Osteoblast (primary cell): Measurements from ENCODE around the gene NLGN4X. TPM values are rescaled to one million over a fixed set of nuclear protein-coding genes. Genes with fewer than 3 reads are reported as not detected.

Source experiments
- DNase-seq: peaks from one replicate; pipeline ENCODE4 v3.0.0; 2011; ENCODE audit warnings: low spot score, mixed read lengths; ENCODE audit not compliant: insufficient read length; ENCODE audit errors: missing footprints
- H2AFZ ChIP-seq: 2 replicates; pipeline ENCODE4 v1.6.0; 2011; ENCODE audit warnings: mild to moderate bottlenecking, low read length
- H3K27ac ChIP-seq: 2 replicates; pipeline ENCODE4 v1.5.1; 2011; ENCODE audit warnings: mild to moderate bottlenecking, low read depth, low read length, moderate library complexity
- H3K27me3 ChIP-seq: 2 replicates; pipeline ENCODE4 v1.6.0; 2012; ENCODE audit warnings: mild to moderate bottlenecking, control low read depth, inconsistent platforms, low read length, moderate library complexity; ENCODE audit not compliant: insufficient read depth
- H3K36me3 ChIP-seq: 2 replicates; pipeline ENCODE4 v1.5.1; 2011; ENCODE audit warnings: mild to moderate bottlenecking, low read length, control low read depth, moderate library complexity; ENCODE audit not compliant: insufficient read depth
- H3K4me1 ChIP-seq: 2 replicates; pipeline ENCODE4 v1.5.1; 2011; ENCODE audit warnings: mild to moderate bottlenecking, low read length, control low read depth, moderate library complexity; ENCODE audit not compliant: insufficient read depth
- H3K4me2 ChIP-seq: 2 replicates; pipeline ENCODE4 v1.6.0; 2011; ENCODE audit warnings: mild to moderate bottlenecking, low read length; ENCODE audit not compliant: insufficient read depth
- H3K4me3 ChIP-seq: fragments of 200-600 bp; sonication (generic); 3 replicates; pipeline ENCODE4 v1.5.1; 2012; ENCODE audit warnings: mild to moderate bottlenecking, low read length, inconsistent platforms; ENCODE audit not compliant: insufficient read depth
- H3K79me2 ChIP-seq: 2 replicates; pipeline ENCODE4 v1.6.0; 2012; ENCODE audit warnings: mild to moderate bottlenecking, low read length, control low read depth, inconsistent platforms; ENCODE audit not compliant: insufficient read depth
- H3K9me3 ChIP-seq: 2 replicates; pipeline ENCODE4 v1.5.1; 2011; ENCODE audit warnings: low read depth, low read length, control low read depth
- H4K20me1 ChIP-seq: 2 replicates; pipeline ENCODE4 v1.6.0; 2012; ENCODE audit warnings: mild to moderate bottlenecking, low read length, control low read depth; ENCODE audit not compliant: insufficient read depth
- CTCF ChIP-seq: IDR thresholded peaks from 2 replicates; pipeline ENCODE4 v1.5.1; 2011; ENCODE audit warnings: mild to moderate bottlenecking, low read depth, low read length, moderate library complexity; ENCODE audit errors: extremely low read depth
- total RNA-seq: library from RNA; depleted of rRNA; stranded (reverse); fragments of >200 nt; gene quantifications from 2 replicates; pipeline ENCODE4 v1.2.3, GENCODE V29; 2012

The NLGN4X gene
- total RNA-seq, 1 donor, result 1.4 TPM

- Histone ChIP-seq H3K79me2 (no peaks in the 10 kb centered on the region), H3K4me2 (no peak overlapping the region), H3K27ac (no peak overlapping the region), H2AFZ (no peak overlapping the region), H3K27me3 (no peaks in the 10 kb centered on the region), H3K4me1 (no peaks in the 10 kb centered on the region), H4K20me1 (no peaks in the 10 kb centered on the region), H3K36me3 (no peaks in the 10 kb centered on the region), H3K9me3 (peaks cover 5% of the 10 kb centered on the region), H3K4me3 (no peak overlapping the region)
- no peak for DNase-seq
- no peak for TF ChIP-seq CTCF
Measured at GRCh38 chrX:5869786-5870185, 358.9 kb downstream of the NLGN4X start.

GRCh38 chrX:5867778-5868177, 360.9 kb downstream of the NLGN4X start:
- no peak overlapping the region for H2AFZ ChIP-seq
- TF ChIP-seq CTCF, result no peak
- H3K4me3 ChIP-seq, result no peak overlapping the region
- H3K27me3 ChIP-seq, result no peaks in the 10 kb centered on the region
- H3K36me3 ChIP-seq, result no peaks in the 10 kb centered on the region
- no peaks in the 10 kb centered on the region for H3K4me1 ChIP-seq
- peaks cover 4% of the 10 kb centered on the region for H3K9me3 ChIP-seq
- H3K79me2 ChIP-seq, result no peaks in the 10 kb centered on the region
- no peak overlapping the region for H3K4me2 ChIP-seq
- H3K27ac ChIP-seq, result no peak overlapping the region
- no peak for DNase-seq
- H4K20me1 ChIP-seq, result no peaks in the 10 kb centered on the region

GRCh38 chrX:5857232-5857631, 371.4 kb downstream of the NLGN4X start:
- H3K36me3 ChIP-seq, result no peaks in the 10 kb centered on the region
- no peak for TF ChIP-seq CTCF
- H2AFZ ChIP-seq, result no peak overlapping the region
- H3K79me2 ChIP-seq, result no peaks in the 10 kb centered on the region
- H3K27me3 ChIP-seq, result no peaks in the 10 kb centered on the region
- H3K4me2 ChIP-seq, result no peak overlapping the region
- H3K4me1 ChIP-seq, result no peaks in the 10 kb centered on the region
- no peaks in the 10 kb centered on the region for H3K9me3 ChIP-seq
- H4K20me1 ChIP-seq, result no peaks in the 10 kb centered on the region
- no peak for DNase-seq
- no peak overlapping the region for H3K4me3 ChIP-seq
- no peak overlapping the region for H3K27ac ChIP-seq

GRCh38 chrX:5852941-5853340, 375.7 kb downstream of the NLGN4X start:
- Histone ChIP-seq H2AFZ (no peak overlapping the region), H3K4me1 (no peaks in the 10 kb centered on the region), H4K20me1 (no peaks in the 10 kb centered on the region), H3K27me3 (no peaks in the 10 kb centered on the region), H3K27ac (no peak overlapping the region), H3K36me3 (no peaks in the 10 kb centered on the region), H3K9me3 (no peaks in the 10 kb centered on the region), H3K79me2 (no peaks in the 10 kb centered on the region), H3K4me2 (no peak overlapping the region), H3K4me3 (no peak overlapping the region)
- DNase-seq, result no peak
- TF ChIP-seq CTCF, result no peak
